ENCODE measurements around the gene KIF11. TPM values are rescaled to one million over a fixed set of nuclear protein-coding genes. Genes with fewer than 3 reads are reported as not detected.

The KIF11 gene
- 2.2 and 34.2 TPM in 2 replicates for total RNA-seq

DNA sequence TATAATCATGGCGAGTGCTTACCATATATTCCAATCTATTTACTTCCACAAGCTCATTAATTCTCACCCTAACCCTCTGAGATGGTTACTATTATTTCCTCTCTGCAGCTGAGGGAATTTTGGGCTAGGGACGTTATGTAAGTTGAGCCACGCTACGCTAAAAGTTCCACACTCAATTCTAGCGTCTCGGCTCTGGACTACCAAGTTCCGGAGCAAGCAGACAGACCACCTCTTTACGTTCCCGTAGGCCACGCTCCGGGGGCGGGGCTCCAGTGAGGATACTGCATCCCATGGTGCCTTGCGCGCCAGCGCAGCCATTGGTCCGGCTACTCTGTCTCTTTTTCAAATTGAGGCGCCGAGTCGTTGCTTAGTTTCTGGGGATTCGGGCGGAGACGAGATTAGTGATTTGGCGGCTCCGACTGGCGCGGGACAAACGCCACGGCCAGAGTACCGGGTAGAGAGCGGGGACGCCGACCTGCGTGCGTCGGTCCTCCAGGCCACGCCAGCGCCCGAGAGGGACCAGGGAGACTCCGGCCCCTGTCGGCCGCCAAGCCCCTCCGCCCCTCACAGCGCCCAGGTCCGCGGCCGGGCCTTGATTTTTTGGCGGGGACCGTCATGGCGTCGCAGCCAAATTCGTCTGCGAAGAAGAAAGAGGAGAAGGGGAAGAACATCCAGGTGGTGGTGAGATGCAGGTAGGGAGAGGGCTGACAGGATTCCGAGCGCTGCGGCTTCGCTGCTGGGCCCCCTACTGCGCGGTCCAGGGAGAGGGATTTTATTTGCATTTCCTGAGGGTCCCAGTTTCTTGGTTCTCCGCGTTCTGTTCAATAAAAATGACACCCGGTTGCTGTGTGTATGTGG lies at the start of gene KIF11:
Gene KIF11 (plus strand): TSS at position 370 of the 858 bp plus-strand sequence. CDS start 246 bp downstream, at position 616.

DNA sequence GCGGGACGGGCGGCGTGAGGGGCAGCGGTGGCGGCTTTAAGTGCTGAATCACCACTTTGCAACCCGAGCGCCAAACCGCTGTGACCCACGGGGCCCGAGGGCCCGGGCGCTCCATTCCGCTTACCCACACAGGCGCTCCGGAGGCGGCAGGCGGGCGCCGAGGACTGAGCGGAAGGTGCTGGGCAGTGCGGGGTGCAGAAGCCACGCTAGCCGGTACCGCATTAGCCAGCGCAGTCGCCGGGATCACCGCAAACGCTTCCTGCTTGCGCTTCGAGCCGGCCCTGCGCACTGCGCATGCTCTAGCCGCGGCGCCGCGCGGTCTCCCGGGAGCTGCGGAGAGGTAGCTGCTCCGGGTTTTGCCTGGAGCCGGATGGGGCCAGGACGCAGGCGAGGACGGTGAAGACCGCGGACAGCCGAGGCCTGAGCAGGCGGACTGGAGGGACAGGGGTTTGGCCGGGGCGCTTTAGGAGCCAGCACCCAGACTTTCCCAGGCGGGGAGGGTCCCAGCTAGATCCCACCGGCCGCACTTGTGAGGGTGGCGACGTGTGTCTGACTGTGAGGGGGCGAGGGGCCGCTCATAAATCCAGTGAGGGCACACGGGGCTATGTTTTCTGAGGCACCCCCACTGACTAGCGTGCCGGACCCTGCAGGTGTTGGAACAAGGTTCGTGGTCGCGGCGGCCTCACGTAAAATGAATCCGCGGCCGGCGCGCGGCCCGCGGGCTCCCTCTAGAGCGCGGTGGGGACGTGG lies 19.0 kb upstream of the KIF11 start, which contains the start of gene IDE:
Gene IDE (minus strand): TSS at position 296 of the 750 bp plus-strand sequence. CDS start 74 bp downstream, at position 222.

DNA sequence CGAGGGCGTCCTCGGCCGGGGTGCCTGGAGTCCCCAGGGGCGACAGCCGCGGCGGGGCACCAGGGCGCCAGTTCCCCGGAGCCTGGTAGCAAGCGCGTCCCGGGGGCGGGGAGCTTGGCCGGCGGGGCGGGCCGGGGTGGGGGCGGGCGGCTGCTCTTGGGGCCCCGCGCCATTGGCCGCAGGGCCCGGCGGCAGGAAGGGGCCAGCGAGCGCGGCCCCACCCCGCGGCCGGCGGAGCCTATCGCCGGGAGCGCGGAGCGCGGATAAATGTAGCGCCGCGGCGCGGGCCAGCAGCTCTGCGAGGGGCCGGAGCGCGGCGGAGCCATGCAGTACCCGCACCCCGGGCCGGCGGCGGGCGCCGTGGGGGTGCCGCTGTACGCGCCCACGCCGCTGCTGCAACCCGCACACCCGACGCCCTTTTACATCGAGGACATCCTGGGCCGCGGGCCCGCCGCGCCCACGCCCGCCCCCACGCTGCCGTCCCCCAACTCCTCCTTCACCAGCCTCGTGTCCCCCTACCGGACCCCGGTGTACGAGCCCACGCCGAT lies 96.8 kb downstream of the KIF11 start, which contains the start of gene HHEX:
Gene HHEX (plus strand): TSS at position 293 of the 548 bp plus-strand sequence. CDS start 32 bp downstream, at position 325.

Other genes starting within 250 kb of the KIF11 start
- 19.6 and 21.5 TPM in 2 replicates for gene IDE, start 19.0 kb upstream of the KIF11 start, total RNA-seq
- gene HHEX, start 96.8 kb downstream of the KIF11 start, total RNA-seq, result 0.65 and 0.89 TPM in 2 replicates

Data from mesangial cell (primary cell).